Adrenal gland (tissue), 5 donors: ENCODE data around the gene RPH3AL.

Experiments used
- CTCF ChIP-seq, 6 experiments: fragments of 450-650 bp in 4 of 6; fragments of 200-600 bp in 2 of 6; sonication (generic) in 1 of 6; IDR thresholded peaks; 1 replicate in 5 of 6; 2 replicates in 1 of 6; pipeline versions ENCODE4 v1.5.1 to v1.8.0; 2016 to 2021; ENCODE audit warnings: antibody characterized with exemption in 6 of 6, mild to moderate bottlenecking in 2 of 6, moderate library complexity in 1 of 6
- POLR2A ChIP-seq, 2 donors: fragments of 450-650 bp; IDR thresholded peaks; one replicate each; pipeline ENCODE4 v1.6.1; 2017; ENCODE audit warnings: antibody characterized with exemption in 2 of 2, mild to moderate bottlenecking in 2 of 2, moderate library complexity in 1 of 2
- donor health status: DM: no; HTN: no; CAD: no.

GRCh38 chr17:351449-351738 lies 1.2 kb downstream of the RPH3AL start:
- no peak for TF ChIP-seq CTCF (IDR thresholded peaks at IDR 0.05)
- TF ChIP-seq POLR2A (IDR thresholded peaks at IDR 0.05) = no peak
